Karpas-422 (cell line): ENCODE data around the gene ARHGEF35. TPM values are rescaled to one million over a fixed set of nuclear protein-coding genes. Genes with fewer than 3 reads are reported as not detected.
"Not testable (repeated sequence)": the region's sequence is repeated elsewhere in the genome, so short reads cannot be mapped to it uniquely, and the experiment has no call there.

Experiments
- DNase-seq: peaks from one replicate; pipeline ENCODE4 v3.0.0-alpha.2; 2015
- H2AFZ ChIP-seq: fragments of 200-600 bp; sonication (generic); 2 replicates; pipeline ENCODE4 v1.6.1; 2014; ENCODE audit warnings: antibody characterized with exemption, low read length, mixed read lengths
- H3K27ac ChIP-seq: fragments of 200-600 bp; sonication (generic); 2 replicates; pipeline ENCODE4 v1.5.1; 2014; ENCODE audit warnings: mild to moderate bottlenecking, low read length, moderate library complexity
- H3K27me3 ChIP-seq: fragments of 200-600 bp; sonication (generic); 2 replicates; pipeline ENCODE4 v1.6.1; 2014; ENCODE audit warnings: low read length, mixed read lengths
- H3K36me3 ChIP-seq: fragments of 200-600 bp; sonication (generic); 2 replicates; pipeline ENCODE4 v1.6.1; 2014; ENCODE audit warnings: low read length, mixed read lengths; ENCODE audit not compliant: insufficient read depth
- H3K4me1 ChIP-seq: fragments of 200-600 bp; sonication (generic); 2 replicates; pipeline ENCODE4 v1.6.1; 2014; ENCODE audit warnings: mild to moderate bottlenecking, low read length, mixed read lengths
- H3K4me2 ChIP-seq: fragments of 200-600 bp; sonication (generic); 2 replicates; pipeline ENCODE4 v1.6.1; 2014; ENCODE audit warnings: low read length, low read depth, mild to moderate bottlenecking; ENCODE audit not compliant: poor library complexity, severe bottlenecking
- H3K4me3 ChIP-seq: fragments of 200-600 bp; sonication (generic); 2 replicates; pipeline ENCODE4 v1.5.1; 2014; ENCODE audit warnings: mild to moderate bottlenecking, antibody characterized with exemption, low read length, mixed read lengths
- H3K79me2 ChIP-seq: fragments of 200-600 bp; sonication (generic); 2 replicates; pipeline ENCODE4 v1.6.1; 2014; ENCODE audit warnings: mild to moderate bottlenecking, low read length, mixed read lengths
- H3K9ac ChIP-seq: fragments of 200-600 bp; sonication (generic); 2 replicates; pipeline ENCODE4 v1.6.0; 2014; ENCODE audit warnings: low read length
- H3K9me2 ChIP-seq: fragments of 200-600 bp; sonication (generic), shearing (Covaris generic); replicated peaks from 2 replicates; pipeline ENCODE4 v1.6.0; 2014; ENCODE audit warnings: mild to moderate bottlenecking, low read length, moderate library complexity; ENCODE audit not compliant: insufficient read depth
- H3K9me3 ChIP-seq: fragments of 300-700, 200-600 bp; sonication (generic); 2 replicates; pipeline ENCODE4 v1.6.1; 2014; ENCODE audit warnings: low read length, mixed read lengths
- H4K20me1 ChIP-seq: fragments of 200-600 bp; sonication (generic); 2 replicates; pipeline ENCODE4 v1.6.1; 2014; ENCODE audit warnings: mild to moderate bottlenecking, antibody characterized with exemption, low read length, low read depth; ENCODE audit not compliant: insufficient read depth
- total RNA-seq: library from RNA; depleted of rRNA; stranded (reverse); fragments of >200 nt; shearing (Covaris generic); gene quantifications from 2 replicates; pipeline ENCODE4 v1.2.3, GENCODE V29; 2014; ENCODE audit warnings: low replicate concordance

Gene ARHGEF35
- total RNA-seq, 1 experiment from 2014 or later = 0.30 TPM

GRCh38 chr7:144194453-144194852 is 1.2 kb downstream of the ARHGEF35 start:
- H3K9ac ChIP-seq, H3K9me2 ChIP-seq, H3K9me3 ChIP-seq, H3K27ac ChIP-seq, H3K4me2 ChIP-seq, H3K27me3 ChIP-seq, H3K36me3 ChIP-seq, H3K4me1 ChIP-seq, H3K79me2 ChIP-seq, DNase-seq, H4K20me1 ChIP-seq, H2AFZ ChIP-seq, H3K4me3 ChIP-seq: not testable (repeated sequence)

- not testable (repeated sequence) for H3K9ac ChIP-seq, H3K4me2 ChIP-seq, H3K9me2 ChIP-seq, DNase-seq, H3K27ac ChIP-seq, H3K27me3 ChIP-seq, H3K9me3 ChIP-seq, H4K20me1 ChIP-seq, H3K4me3 ChIP-seq, H3K36me3 ChIP-seq, H3K79me2 ChIP-seq, H2AFZ ChIP-seq, H3K4me1 ChIP-seq
These were observed 1.9 kb downstream of the ARHGEF35 start for GRCh38 chr7:144193782-144194181.

- H3K27me3 ChIP-seq, H4K20me1 ChIP-seq, H3K79me2 ChIP-seq, H3K36me3 ChIP-seq, H3K9me2 ChIP-seq, H3K4me3 ChIP-seq, DNase-seq, H3K27ac ChIP-seq, H3K9ac ChIP-seq, H2AFZ ChIP-seq, H3K4me1 ChIP-seq, H3K4me2 ChIP-seq, H3K9me3 ChIP-seq: not testable (repeated sequence)
These were observed 7.0 kb downstream of the ARHGEF35 start for GRCh38 chr7:144188578-144189171.

GRCh38 chr7:144187848-144188247 is 7.8 kb downstream of the ARHGEF35 start:
- not testable (repeated sequence) for H3K4me2 ChIP-seq, H3K9me3 ChIP-seq, H3K4me3 ChIP-seq, H3K9me2 ChIP-seq, H3K9ac ChIP-seq, DNase-seq, H3K79me2 ChIP-seq, H3K36me3 ChIP-seq, H4K20me1 ChIP-seq, H3K27ac ChIP-seq, H2AFZ ChIP-seq, H3K27me3 ChIP-seq, H3K4me1 ChIP-seq

GRCh38 chr7:144183166-144183565 is 12.5 kb downstream of the ARHGEF35 start, which contains the start of gene CTAGE4:
Gene CTAGE4, plus strand, starts transcription at chr7:144183466. Its CDS starts 38 bp downstream, at chr7:144183504.
- not testable (repeated sequence) for H2AFZ ChIP-seq, H3K9ac ChIP-seq, H3K4me3 ChIP-seq, H4K20me1 ChIP-seq, H3K79me2 ChIP-seq, H3K4me2 ChIP-seq, H3K27ac ChIP-seq, DNase-seq, H3K4me1 ChIP-seq, H3K9me3 ChIP-seq, H3K9me2 ChIP-seq, H3K27me3 ChIP-seq, H3K36me3 ChIP-seq

GRCh38 chr7:144179165-144179479 is 16.5 kb downstream of the ARHGEF35 start:
- H4K20me1 ChIP-seq, H2AFZ ChIP-seq, H3K9ac ChIP-seq, H3K9me3 ChIP-seq, H3K27ac ChIP-seq, H3K9me2 ChIP-seq, DNase-seq, H3K79me2 ChIP-seq, H3K4me3 ChIP-seq, H3K36me3 ChIP-seq, H3K4me1 ChIP-seq, H3K4me2 ChIP-seq, H3K27me3 ChIP-seq: not testable (repeated sequence)

- not testable (repeated sequence) for H2AFZ ChIP-seq, H3K36me3 ChIP-seq, H3K79me2 ChIP-seq, H3K4me1 ChIP-seq, H3K4me3 ChIP-seq, H3K4me2 ChIP-seq, H3K9ac ChIP-seq, H3K27me3 ChIP-seq, H4K20me1 ChIP-seq, H3K27ac ChIP-seq, H3K9me3 ChIP-seq, H3K9me2 ChIP-seq
- peak; percentile 75 for DNase-seq
These were observed 17.1 kb downstream of the ARHGEF35 start for GRCh38 chr7:144178380-144179164.

GRCh38 chr7:144174613-144175012 is 21.0 kb downstream of the ARHGEF35 start:
- H3K9me3 ChIP-seq = no peaks in the 10 kb centered on the region
- no peak overlapping the region for H3K27ac ChIP-seq
- no peaks in the 10 kb centered on the region for H3K9me2 ChIP-seq
- no peaks in the 10 kb centered on the region for H4K20me1 ChIP-seq
- no peaks in the 10 kb centered on the region for H3K27me3 ChIP-seq
- H3K36me3 ChIP-seq = no peaks in the 10 kb centered on the region
- H3K9ac ChIP-seq = no peak overlapping the region
- no peak overlapping the region for H2AFZ ChIP-seq
- H3K4me3 ChIP-seq = no peak overlapping the region
- no peak overlapping the region for H3K4me2 ChIP-seq
- no peaks in the 10 kb centered on the region for H3K4me1 ChIP-seq
- no peaks in the 10 kb centered on the region for H3K79me2 ChIP-seq
- no peak for DNase-seq
